NCI-H748 (cell line): ENCODE measurements around the gene ME3.

Experiments used
- DNase-seq: peaks from one replicate; lab custom pipeline; 2025; ENCODE audit not compliant: unreplicated experiment; lab: John Stamatoyannopoulos, UW

Gene ME3

GRCh38 chr11:86693518-86693917 lies 21.1 kb upstream of the ME3 start:
- no peak for DNase-seq

- no peak for DNase-seq
These were observed 20.3 kb upstream of the ME3 start for GRCh38 chr11:86692746-86693145.

GRCh38 chr11:86692317-86692716 lies 19.9 kb upstream of the ME3 start:
- no peak for DNase-seq

GRCh38 chr11:86688398-86689179 lies 16.2 kb upstream of the ME3 start:
- DNase-seq, result no peak

- no peak for DNase-seq
These were observed 14.9 kb upstream of the ME3 start for GRCh38 chr11:86687185-86687778.

- DNase-seq, result no peak
These were observed 14.1 kb upstream of the ME3 start for GRCh38 chr11:86686531-86686930.

GRCh38 chr11:86681483-86681756 lies 9.0 kb upstream of the ME3 start:
- DNase-seq, result no peak

GRCh38 chr11:86680716-86681482 lies 8.5 kb upstream of the ME3 start:
- DNase-seq, result no peak

- DNase-seq, result no peak
These were observed 6.4 kb upstream of the ME3 start for GRCh38 chr11:86678823-86679222.

- no peak for DNase-seq
These were observed 5.9 kb upstream of the ME3 start for GRCh38 chr11:86678296-86678695.

- peak; percentile 3 for DNase-seq
These were observed 4.2 kb upstream of the ME3 start for GRCh38 chr11:86676533-86677154.

- no peak for DNase-seq
These were observed 3.6 kb upstream of the ME3 start for GRCh38 chr11:86676010-86676409.

- no peak for DNase-seq
These were observed 2.6 kb upstream of the ME3 start for GRCh38 chr11:86675017-86675416.

GRCh38 chr11:86673872-86674750 lies 1.7 kb upstream of the ME3 start:
- DNase-seq, result peak; percentile 9

- DNase-seq, result no peak
These were observed 833 bp upstream of the ME3 start for GRCh38 chr11:86673055-86673843.

- no peak for DNase-seq
These were observed 847 bp downstream of the ME3 start for GRCh38 chr11:86671531-86672006.

- DNase-seq, result no peak
These were observed 1.5 kb downstream of the ME3 start for GRCh38 chr11:86670911-86671310.

GRCh38 chr11:86670181-86670580 lies 2.2 kb downstream of the ME3 start:
- no peak for DNase-seq

- DNase-seq, result no peak
These were observed 3.0 kb downstream of the ME3 start for GRCh38 chr11:86669424-86669823.

GRCh38 chr11:86668929-86669328 lies 3.5 kb downstream of the ME3 start:
- DNase-seq, result no peak
